Tibial nerve (tissue), 4 donors: ENCODE results near the gene MBNL2. TPM values are rescaled to one million over a fixed set of nuclear protein-coding genes. Genes with fewer than 3 reads are reported as not detected.

Experiments
- DNase-seq, 2 donors: peaks; one replicate each; pipeline ENCODE4 v3.0.0-alpha.2; 2019; ENCODE audit warnings: low spot score in 2 of 2
- H3K27ac ChIP-seq, 4 donors: fragments of 200-600 bp; sonication (generic) in 3 of 4; one replicate each; pipeline ENCODE4 v1.5.1; 2017 to 2019; ENCODE audit warnings: mild to moderate bottlenecking in 1 of 4
- H3K27me3 ChIP-seq, 2 donors: fragments of 200-600 bp; sonication (generic) in 1 of 2; one replicate each; pipeline versions ENCODE4 v1.5.1 to v1.6.0; 2017 to 2019
- H3K36me3 ChIP-seq, 3 donors: fragments of 200-600 bp; sonication (generic); one replicate each; pipeline ENCODE4 v1.5.1; 2018 to 2019
- H3K4me1 ChIP-seq, 4 donors: fragments of 200-600 bp; sonication (generic) in 3 of 4; one replicate each; pipeline ENCODE4 v1.5.1; 2017 to 2019
- H3K4me3 ChIP-seq, 4 donors: fragments of 200-600 bp; sonication (generic) in 3 of 4; one replicate each; pipeline ENCODE4 v1.5.1; 2017 to 2019; ENCODE audit warnings: mild to moderate bottlenecking in 1 of 4, moderate library complexity in 1 of 4
- H3K9me3 ChIP-seq, 4 donors: fragments of 200-600 bp; sonication (generic) in 3 of 4; one replicate each; pipeline ENCODE4 v1.5.1; 2017 to 2019
- CTCF ChIP-seq, 5 experiments: fragments of 200-600 bp in 3 of 5; fragments of 450-650 bp in 2 of 5; sonication (generic) in 3 of 5; IDR thresholded peaks; one replicate each; pipeline ENCODE4 v1.5.1; 2016 to 2019; ENCODE audit warnings: antibody characterized with exemption in 5 of 5, mild to moderate bottlenecking in 3 of 5, moderate library complexity in 2 of 5
- EP300 ChIP-seq, 2 donors: sonication (generic); formaldehyde crosslinking; IDR thresholded peaks; one replicate each; pipeline ENCODE4 v1.6.1; 2017; ENCODE audit warnings: antibody characterized with exemption in 2 of 2, mild to moderate bottlenecking in 1 of 2
- POLR2A ChIP-seq, 2 donors: fragments of 450-650 bp; IDR thresholded peaks; one replicate each; pipeline ENCODE4 v1.6.1; 2017; ENCODE audit warnings: antibody characterized with exemption in 2 of 2, mild to moderate bottlenecking in 2 of 2, moderate library complexity in 2 of 2
- WGBS, 2 donors: methylation state at CpG; one replicate each; pipeline ENCODE4 v1.1.5; 2018; 5-methylcytosine and 5-hydroxymethylcytosine counted together
- total RNA-seq, 4 donors: library from RNA; depleted of rRNA; stranded (reverse); fragments of >200 nt; gene quantifications; one replicate each; pipeline ENCODE4 v1.1.0, GENCODE V29; 2016

The MBNL2 gene
- total RNA-seq, 4 donors from 2014 or later = 87.9 to 126 (median 95.5) TPM

GRCh38 chr13:97231118-97231828, 9.1 kb downstream of the MBNL2 start:
- TF ChIP-seq POLR2A (IDR thresholded peaks at IDR 0.05) (no peak), CTCF (IDR thresholded peaks at IDR 0.05) (no peak), EP300 (IDR thresholded peaks at IDR 0.05) (no peak)
- Histone ChIP-seq H3K27ac (peak overlapping the region in 1 of 4 donors; percentile 57), H3K27me3 (no peaks in the 10 kb centered on the region), H3K4me3 (no peak overlapping the region), H3K9me3 (no peaks in the 10 kb centered on the region), H3K36me3 (no peaks in the 10 kb centered on the region), H3K4me1 (peaks cover 0 to 95% (median 62%) of the 10 kb centered on the region in 4 donors)
- no peak for DNase-seq
- WGBS, 2 donors = 61 to 77% methylated on average over 4 of the region's 4 CpGs

- no peak overlapping the region for H3K4me3 ChIP-seq
- 75 to 87% methylated on average over 6 of the region's 6 CpGs for WGBS, 2 donors
- no peaks in the 10 kb centered on the region for H3K36me3 ChIP-seq
- TF ChIP-seq EP300 (IDR thresholded peaks at IDR 0.05) = no peak
- TF ChIP-seq CTCF (IDR thresholded peaks at IDR 0.05) = no peak
- TF ChIP-seq POLR2A (IDR thresholded peaks at IDR 0.05) = no peak
- H3K9me3 ChIP-seq = no peaks in the 10 kb centered on the region
- H3K4me1 ChIP-seq = peaks cover 0 to 95% (median 62%) of the 10 kb centered on the region in 4 donors
- peak overlapping the region in 1 of 4 donors; percentile 57 for H3K27ac ChIP-seq
- DNase-seq = no peak
- H3K27me3 ChIP-seq = no peaks in the 10 kb centered on the region
Observed at GRCh38 chr13:97231829-97232196, 9.7 kb downstream of the MBNL2 start.

- no peaks in the 10 kb centered on the region for H3K36me3 ChIP-seq
- peak overlapping the region in 2 of 4 donors; percentile 12 to 88 for H3K27ac ChIP-seq
- TF ChIP-seq EP300 (IDR thresholded peaks at IDR 0.05) (no peak), CTCF (IDR thresholded peaks at IDR 0.05) (no peak), POLR2A (IDR thresholded peaks at IDR 0.05) (no peak)
- H3K27me3 ChIP-seq = no peaks in the 10 kb centered on the region
- no peaks in the 10 kb centered on the region for H3K9me3 ChIP-seq
- no peak overlapping the region for H3K4me3 ChIP-seq
- peaks cover 0 to 97% (median 56%) of the 10 kb centered on the region in 4 donors for H3K4me1 ChIP-seq
- no peak for DNase-seq
- WGBS, 2 donors = 64 to 76% methylated on average over 1 of the region's 1 CpG
Observed at GRCh38 chr13:97233499-97233898, 11.4 kb downstream of the MBNL2 start.

GRCh38 chr13:97234236-97234635, 12.1 kb downstream of the MBNL2 start:
- no peaks in the 10 kb centered on the region for H3K27me3 ChIP-seq
- H3K36me3 ChIP-seq = no peaks in the 10 kb centered on the region
- H3K4me1 ChIP-seq = peaks cover 0 to 97% (median 59%) of the 10 kb centered on the region in 4 donors
- H3K9me3 ChIP-seq = no peaks in the 10 kb centered on the region
- WGBS, 2 donors = 91 to 94% methylated on average over 5 of the region's 5 CpGs
- TF ChIP-seq POLR2A (IDR thresholded peaks at IDR 0.05) (no peak), EP300 (IDR thresholded peaks at IDR 0.05) (no peak), CTCF (IDR thresholded peaks at IDR 0.05) (no peak)
- H3K27ac ChIP-seq = peak overlapping the region in 3 of 4 donors; percentile 15 to 88 (median 61)
- no peak for DNase-seq
- no peak overlapping the region for H3K4me3 ChIP-seq

- H3K27ac ChIP-seq = peak overlapping the region in 3 of 4 donors; percentile 61 to 88 (median 86)
- H3K4me3 ChIP-seq = peak overlapping the region in 1 of 4 donors; percentile 23
- TF ChIP-seq EP300 (IDR thresholded peaks at IDR 0.05) = no peak
- H3K27me3 ChIP-seq = no peaks in the 10 kb centered on the region
- H3K36me3 ChIP-seq = no peaks in the 10 kb centered on the region
- H3K4me1 ChIP-seq = peaks cover 0 to 97% (median 59%) of the 10 kb centered on the region in 4 donors
- DNase-seq = no peak
- no peaks in the 10 kb centered on the region for H3K9me3 ChIP-seq
- WGBS, 2 donors = 76 to 80% methylated on average over 13 of the region's 13 CpGs
Observed at GRCh38 chr13:97234742-97235141, 12.6 kb downstream of the MBNL2 start.
